Measurements from ENCODE around the gene CHRNB2. TPM values are rescaled to one million over a fixed set of nuclear protein-coding genes. Genes with fewer than 3 reads are reported as not detected.

Gene CHRNB2
- total and polyA plus RNA-seq, 2 donors (not counting 3 experiments of a cell fraction or from before 2014, with no cell fraction given): not detected

- no peaks in the 10 kb centered on the region for H3K27me3 ChIP-seq (ENCODE audit: control insufficient read depth in 2 of 2, insufficient read depth in 2 of 2, low read length in 2 of 2)
- dilution Hi-C loops (cut with MboI; ENCODE audit: extremely low pct_ligation_motif_present, low sequenced_read_pairs): no loop called here
- TF ChIP-seq POLR2A (IDR thresholded peaks at IDR 0.05; ENCODE audit: low read depth, low read length): no peak
- TF ChIP-seq JUN (IDR thresholded peaks at IDR 0.05; ENCODE audit: borderline replicate concordance, insufficient read depth, insufficient read length, low read depth): no peak
- no peak for TF ChIP-seq GATA2 (IDR thresholded peaks at IDR 0.05; ENCODE audit: insufficient read depth, insufficient read length, low read depth, low read length)
- no peak for TF ChIP-seq POLR2AphosphoS5 (IDR thresholded peaks at IDR 0.05; ENCODE audit: insufficient read depth, low read depth, low read length)
- no peak for TF ChIP-seq MYC (IDR thresholded peaks at IDR 0.05; ENCODE audit: low read depth, low read length)
- no peak for TF ChIP-seq MAX (IDR thresholded peaks at IDR 0.05; ENCODE audit: insufficient read depth, insufficient read length)
- no peak for TF ChIP-seq FOS (IDR thresholded peaks at IDR 0.05; ENCODE audit: borderline replicate concordance, insufficient read depth, low read length)
- TF ChIP-seq EZH2 (IDR thresholded peaks at IDR 0.05; ENCODE audit: borderline replicate concordance, low read depth, low read length, severe bottlenecking): no peak
- no peak for TF ChIP-seq CTCF (IDR thresholded peaks at IDR 0.05; ENCODE audit: extremely low read depth in 1 of 2, insufficient read depth in 1 of 2, low read depth in 1 of 2, low read length in 2 of 2)
- H3K79me2 ChIP-seq (ENCODE audit: control insufficient read depth, insufficient read depth, low read length): peaks cover 7% of the 10 kb centered on the region
- no peak overlapping the region for H3K9ac ChIP-seq (replicated peaks; ENCODE audit: extremely low read depth, insufficient read depth, low read length)
- no peaks in the 10 kb centered on the region for H3K9me1 ChIP-seq (replicated peaks; ENCODE audit: control insufficient read depth, extremely low read depth, insufficient read depth, low read length)
- H3K4me1 ChIP-seq (ENCODE audit: control insufficient read depth, extremely low read depth, insufficient read depth, low read length): no peaks in the 10 kb centered on the region
- DNase-seq (ENCODE audit: low read depth, low spot score) (no peak), FAIRE-seq (no peak)
- no peak overlapping the region for H3K4me3 ChIP-seq (replicated peaks in 1 of 3; ENCODE audit: insufficient read depth in 1 of 3, low read depth in 1 of 3, low read length in 3 of 3)
- no peak overlapping the region for H3K27ac ChIP-seq (ENCODE audit: insufficient read depth, low read depth, low read length)
- no TSS peak for BruUV-seq (replicated peaks)
- no peaks in the 10 kb centered on the region for H3K9me3 ChIP-seq (replicated peaks; ENCODE audit: control insufficient read depth, insufficient read depth, low read length)
- H2AFZ ChIP-seq (ENCODE audit: low read depth, low read length): no peak overlapping the region
- POLR2A ChIA-PET: no interaction called here
- intact Hi-C loops (cut with micrococcal nuclease): no loop called here
- H4K20me1 ChIP-seq (replicated peaks; ENCODE audit: control insufficient read depth, extremely low read depth, insufficient read depth, low read length): no peaks in the 10 kb centered on the region
- no peak overlapping the region for H3K4me2 ChIP-seq (ENCODE audit: insufficient read depth, low read length)
- peaks cover 46 to 59% of the 10 kb centered on the region in 2 experiments for H3K36me3 ChIP-seq (ENCODE audit: control insufficient read depth in 2 of 2, extremely low read depth in 1 of 2, insufficient read depth in 2 of 2, low read length in 2 of 2)
- CTCF ChIA-PET: interaction anchor here (7.4 kb wide), 1 partner anchor 68 kb away, joined by 489 read pairs; no protein-coding TSS in a partner anchor
Measured at GRCh38 chr1:154550657-154551056, 16.9 kb upstream of the CHRNB2 start.
